ENCODE measurements around the gene MAGI2. TPM values are rescaled to one million over a fixed set of nuclear protein-coding genes. Genes with fewer than 3 reads are reported as not detected.

MAGI2 gene
- total RNA-seq, 3 donors from 2014 or later: 9.8 to 22.7 (median 20.2) TPM

GRCh38 chr7:78172267-78172757, 1281.2 kb downstream of the MAGI2 start:
- DNase-seq (ENCODE audit: low spot score in 2 of 2): no peak
- no peaks in the 10 kb centered on the region for H3K4me1 ChIP-seq
- intact Hi-C loops (cut with DNase I; ENCODE audit: low total_unique reads): no loop called here
- no peak for TF ChIP-seq POLR2A (IDR thresholded peaks at IDR 0.05)
- TF ChIP-seq CTCF (IDR thresholded peaks at IDR 0.05): no peak
- TF ChIP-seq POLR2AphosphoS5 (IDR thresholded peaks at IDR 0.05): no peak
- H3K9me3 ChIP-seq: no peaks in the 10 kb centered on the region
- H3K4me3 ChIP-seq: no peak overlapping the region
- no peak overlapping the region for H3K27ac ChIP-seq
- no peaks in the 10 kb centered on the region for H3K36me3 ChIP-seq
- H3K27me3 ChIP-seq: no peaks in the 10 kb centered on the region

GRCh38 chr7:78171398-78171797, 1282.1 kb downstream of the MAGI2 start:
- TF ChIP-seq POLR2AphosphoS5 (IDR thresholded peaks at IDR 0.05): no peak
- TF ChIP-seq POLR2A (IDR thresholded peaks at IDR 0.05): no peak
- no peak for TF ChIP-seq CTCF (IDR thresholded peaks at IDR 0.05)
- intact Hi-C loops (cut with DNase I; ENCODE audit: low total_unique reads): no loop called here
- no peak overlapping the region for H3K27ac ChIP-seq
- H3K9me3 ChIP-seq: no peaks in the 10 kb centered on the region
- H3K4me3 ChIP-seq: no peak overlapping the region
- no peaks in the 10 kb centered on the region for H3K36me3 ChIP-seq
- no peaks in the 10 kb centered on the region for H3K27me3 ChIP-seq
- H3K4me1 ChIP-seq: no peaks in the 10 kb centered on the region
- no peak for DNase-seq (ENCODE audit: low spot score in 2 of 2)

- TF ChIP-seq POLR2AphosphoS5 (IDR thresholded peaks at IDR 0.05) (no peak), CTCF (IDR thresholded peaks at IDR 0.05) (no peak), POLR2A (IDR thresholded peaks at IDR 0.05) (no peak)
- H3K4me1 ChIP-seq: no peaks in the 10 kb centered on the region
- H3K9me3 ChIP-seq: no peaks in the 10 kb centered on the region
- no peak for DNase-seq (ENCODE audit: low spot score in 2 of 2)
- no peak overlapping the region for H3K4me3 ChIP-seq
- intact Hi-C loops (cut with DNase I; ENCODE audit: low total_unique reads): no loop called here
- H3K27ac ChIP-seq: no peak overlapping the region
- H3K27me3 ChIP-seq: no peaks in the 10 kb centered on the region
- H3K36me3 ChIP-seq: no peaks in the 10 kb centered on the region
Observed at GRCh38 chr7:78170815-78171214, 1282.7 kb downstream of the MAGI2 start.

- intact Hi-C loops (cut with DNase I; ENCODE audit: low total_unique reads): no loop called here
- TF ChIP-seq POLR2AphosphoS5 (IDR thresholded peaks at IDR 0.05): no peak
- no peak for TF ChIP-seq POLR2A (IDR thresholded peaks at IDR 0.05)
- TF ChIP-seq CTCF (IDR thresholded peaks at IDR 0.05): no peak
- Histone ChIP-seq H3K36me3 (no peaks in the 10 kb centered on the region), H3K4me3 (no peak overlapping the region), H3K27me3 (no peaks in the 10 kb centered on the region), H3K27ac (no peak overlapping the region), H3K4me1 (no peaks in the 10 kb centered on the region), H3K9me3 (no peaks in the 10 kb centered on the region)
- DNase-seq (ENCODE audit: low spot score in 2 of 2): no peak
Observed at GRCh38 chr7:78169992-78170391, 1283.5 kb downstream of the MAGI2 start.

- Histone ChIP-seq H3K36me3 (no peaks in the 10 kb centered on the region), H3K27me3 (no peaks in the 10 kb centered on the region), H3K4me3 (no peak overlapping the region), H3K4me1 (no peaks in the 10 kb centered on the region), H3K9me3 (no peaks in the 10 kb centered on the region), H3K27ac (no peak overlapping the region)
- intact Hi-C loops (cut with DNase I; ENCODE audit: low total_unique reads): no loop called here
- no peak for DNase-seq (ENCODE audit: low spot score in 2 of 2)
- TF ChIP-seq POLR2AphosphoS5 (IDR thresholded peaks at IDR 0.05) (no peak), CTCF (IDR thresholded peaks at IDR 0.05) (no peak), POLR2A (IDR thresholded peaks at IDR 0.05) (no peak)
Observed at GRCh38 chr7:78168865-78169264, 1284.6 kb downstream of the MAGI2 start.

All from breast epithelium (tissue), 4 donors.